Measurements from ENCODE around the gene ARL4A.
"Not testable (repeated sequence)": the region's sequence is repeated elsewhere in the genome, so short reads cannot be mapped to it uniquely, and the experiment has no call there.

The ARL4A gene

DNA sequence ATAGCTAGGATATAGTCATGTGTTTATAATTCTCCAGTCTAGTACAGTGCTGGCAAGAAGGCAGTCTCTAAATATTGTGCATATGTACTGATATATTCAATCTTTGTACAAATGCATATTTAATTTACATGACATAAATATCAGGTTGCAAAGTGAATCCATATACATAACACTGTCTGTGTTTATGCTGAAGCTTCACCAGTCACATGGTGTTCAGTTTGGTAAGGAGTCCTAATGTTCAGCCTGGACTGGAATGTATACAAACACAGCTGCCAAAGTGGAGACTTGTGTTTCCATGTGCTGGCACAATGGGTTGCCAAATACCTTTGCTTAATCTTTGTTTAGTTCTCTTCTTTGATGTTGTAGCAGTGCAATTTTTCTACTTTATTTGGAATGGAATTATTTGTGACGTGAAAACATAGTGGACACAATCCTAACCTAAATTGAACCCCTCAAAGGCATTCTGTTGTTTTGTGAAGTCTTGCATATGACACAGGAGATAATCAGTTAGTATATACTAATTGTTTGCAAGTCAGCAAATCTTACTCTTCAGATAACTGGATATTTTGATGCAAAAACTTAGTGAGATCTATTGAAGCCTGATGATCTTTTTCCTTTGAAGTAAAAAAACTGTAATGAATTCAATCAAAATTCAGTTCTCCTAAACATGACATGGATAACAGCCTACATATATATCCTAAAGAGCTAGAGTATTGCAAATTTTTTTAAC lies 17.3 kb upstream of the ARL4A start:
- peak; percentile 49 for DNase-seq

DNA sequence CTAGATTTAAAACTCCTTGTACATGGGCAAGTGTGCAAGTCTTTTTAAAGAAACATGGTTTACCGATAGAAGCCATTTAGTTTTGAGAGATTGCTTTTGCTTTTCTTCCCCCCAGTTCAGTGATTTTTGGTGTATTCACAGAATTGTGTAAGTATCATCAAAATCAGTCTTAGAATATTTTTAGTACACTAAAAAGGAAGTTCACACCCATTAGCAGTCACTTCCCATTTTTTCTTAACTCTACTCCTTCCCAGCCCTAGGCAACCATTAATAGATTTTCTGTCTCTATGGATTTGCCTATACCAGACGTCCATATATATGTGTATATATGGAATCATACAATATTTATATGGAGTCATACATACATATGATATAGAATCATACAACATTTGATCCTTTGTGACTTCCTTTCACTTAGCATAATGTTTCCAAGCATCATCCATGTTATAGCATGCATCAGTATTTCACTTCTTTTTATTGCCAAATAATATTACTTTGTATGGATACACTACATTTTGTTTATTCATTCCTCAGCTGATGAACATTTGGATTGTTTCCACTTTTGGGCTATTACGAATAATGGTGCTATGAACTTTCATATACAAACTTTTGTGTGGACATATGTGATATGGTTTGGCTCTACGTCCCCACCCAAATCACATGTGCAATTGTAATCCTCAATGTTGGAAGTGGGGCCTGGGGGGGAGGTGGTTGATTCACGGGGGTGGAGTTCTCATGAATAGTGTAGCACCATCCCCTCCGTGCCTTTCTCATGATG lies 16.5 kb upstream of the ARL4A start:
- no peak for DNase-seq

DNA sequence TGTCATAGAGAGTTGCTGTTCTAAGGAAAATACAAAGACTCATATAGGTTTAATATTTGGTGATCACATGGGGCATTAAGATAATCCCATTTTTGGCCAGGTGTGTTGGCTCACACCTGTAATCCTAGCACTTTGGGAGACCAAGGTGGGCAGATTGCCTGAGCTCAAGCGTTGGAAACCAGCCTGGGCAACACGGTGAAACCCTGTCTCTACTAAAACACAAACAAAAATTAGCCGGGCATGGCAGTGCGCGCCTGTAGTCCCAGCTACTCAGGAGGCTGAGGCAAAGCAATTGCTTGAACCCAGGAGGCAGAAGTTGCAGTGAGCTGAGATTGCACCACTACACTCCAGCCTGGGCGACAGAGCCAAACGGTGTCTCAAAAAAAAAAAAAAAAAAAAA lies 14.0 kb upstream of the ARL4A start:
- DNase-seq: not testable (repeated sequence)

DNA sequence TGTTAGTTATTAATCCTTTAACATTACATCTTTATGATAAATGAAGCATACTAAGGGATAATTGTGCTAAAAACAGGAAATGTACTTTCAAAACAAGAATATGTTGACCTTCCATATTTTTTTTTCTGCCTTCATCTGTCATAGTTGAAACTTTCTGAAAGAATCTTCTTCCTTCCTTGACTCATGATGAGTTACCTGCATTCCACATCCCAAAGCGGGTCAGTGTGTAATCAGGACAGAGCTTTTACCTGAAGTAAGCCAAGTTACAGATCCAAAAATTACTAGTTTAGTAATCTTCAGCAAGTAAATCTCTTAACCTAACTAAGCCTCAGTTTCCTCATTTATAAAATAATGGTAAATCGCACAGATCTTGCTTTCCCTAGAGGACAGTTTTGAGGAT lies 13.4 kb upstream of the ARL4A start:
- no peak for DNase-seq

DNA sequence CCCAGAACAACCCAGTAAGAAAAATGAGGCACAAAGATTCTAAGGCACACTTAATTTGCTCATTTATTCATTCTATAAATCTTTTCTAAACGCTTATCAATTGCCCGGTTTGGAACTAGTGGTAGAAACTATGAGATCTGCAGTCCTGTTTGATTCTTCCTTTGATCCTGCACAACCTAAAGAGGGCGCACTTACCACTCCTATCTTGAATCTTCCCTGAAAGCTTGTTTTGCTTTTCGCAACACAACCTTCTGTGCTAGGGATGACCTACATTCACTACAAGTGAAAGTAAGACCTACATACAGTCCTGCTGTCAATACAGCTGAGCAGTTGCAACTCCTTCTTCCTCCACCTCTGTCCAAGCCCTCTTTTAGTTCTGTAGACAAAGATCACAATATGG lies 12.6 kb upstream of the ARL4A start:
- peak; percentile 83 for DNase-seq

DNA sequence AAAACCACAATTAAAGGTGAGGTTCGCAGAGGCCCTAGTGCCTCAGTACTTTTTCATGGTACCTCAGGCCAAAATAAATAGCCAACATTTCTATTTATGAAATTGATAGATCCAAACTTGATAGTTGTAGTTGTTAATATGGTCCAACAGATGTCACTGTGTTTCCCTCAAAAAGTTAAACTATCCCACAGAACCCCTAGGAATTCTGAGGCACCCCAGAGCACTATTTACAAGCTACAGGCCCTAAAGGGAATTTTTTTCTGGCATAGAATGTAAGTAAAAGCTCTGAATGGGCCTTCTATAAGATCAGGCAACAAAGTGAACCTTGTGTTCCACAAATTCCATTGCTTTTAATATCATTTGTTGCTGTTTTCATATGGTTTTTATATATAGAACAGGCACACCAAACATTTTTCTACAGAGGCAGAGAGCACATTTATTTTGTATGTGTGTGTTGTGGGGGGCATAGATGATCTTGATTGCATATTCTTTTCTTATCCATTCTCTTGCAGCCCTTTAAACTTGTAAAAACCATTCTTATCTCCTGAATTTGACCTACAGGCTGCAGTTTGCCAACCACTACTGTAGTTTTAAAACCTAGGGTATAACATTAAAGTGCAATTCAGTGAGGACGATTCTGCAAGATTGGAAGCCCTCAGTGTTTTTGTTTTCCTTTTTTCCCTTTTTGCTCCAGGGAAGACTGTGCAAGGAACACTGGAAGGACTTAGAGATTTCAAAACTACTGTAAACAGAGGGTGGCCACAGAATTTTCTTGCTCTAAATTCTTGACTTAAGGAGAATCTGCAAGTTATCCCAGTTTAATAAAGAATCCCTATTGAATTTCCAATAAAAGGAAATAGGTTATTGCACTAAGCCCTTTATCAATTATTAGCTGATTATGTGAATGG lies 3.5 kb upstream of the ARL4A start:
- DNase-seq: peak; percentile 30

DNA sequence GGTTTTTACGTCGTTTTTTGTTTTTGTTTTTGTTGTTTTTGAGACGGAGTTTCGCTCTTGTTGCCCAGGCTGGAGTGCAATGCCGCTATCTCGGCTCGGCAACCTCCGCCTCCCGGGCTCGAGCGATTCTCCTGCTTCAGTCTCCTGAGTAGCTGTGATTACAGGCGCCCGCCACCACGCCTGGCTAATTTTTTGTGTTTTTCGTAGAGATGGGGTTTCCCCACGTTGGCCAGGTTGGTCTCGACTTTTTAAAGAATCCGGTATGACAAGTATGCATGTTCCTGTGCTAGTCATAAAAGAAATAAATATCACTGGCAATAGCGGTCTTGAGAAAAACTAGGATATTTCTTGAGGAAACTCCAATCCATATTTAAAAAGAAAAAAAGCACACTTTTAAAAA lies 2.7 kb upstream of the ARL4A start:
- DNase-seq: no peak

DNA sequence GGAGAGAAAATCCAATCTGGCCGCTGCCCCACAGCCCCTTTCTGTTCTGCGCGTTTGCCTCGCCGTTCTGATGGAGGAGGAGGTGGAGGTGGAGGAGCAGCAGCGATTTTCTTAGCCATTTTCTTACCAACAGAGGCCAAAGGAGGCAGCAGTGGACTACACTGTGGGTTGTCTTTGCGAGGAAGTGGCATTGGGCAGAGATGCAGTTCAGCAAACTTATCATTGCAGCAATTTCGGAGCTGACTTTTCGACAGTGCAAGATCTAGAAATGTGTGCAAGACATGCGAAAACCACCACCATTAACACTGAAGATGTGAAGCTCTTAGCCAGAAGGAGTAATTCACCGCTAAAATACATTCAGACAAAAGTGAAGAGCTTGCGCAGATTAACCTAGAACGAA lies 1.9 kb upstream of the ARL4A start:
- peak; percentile 43 for DNase-seq

DNA sequence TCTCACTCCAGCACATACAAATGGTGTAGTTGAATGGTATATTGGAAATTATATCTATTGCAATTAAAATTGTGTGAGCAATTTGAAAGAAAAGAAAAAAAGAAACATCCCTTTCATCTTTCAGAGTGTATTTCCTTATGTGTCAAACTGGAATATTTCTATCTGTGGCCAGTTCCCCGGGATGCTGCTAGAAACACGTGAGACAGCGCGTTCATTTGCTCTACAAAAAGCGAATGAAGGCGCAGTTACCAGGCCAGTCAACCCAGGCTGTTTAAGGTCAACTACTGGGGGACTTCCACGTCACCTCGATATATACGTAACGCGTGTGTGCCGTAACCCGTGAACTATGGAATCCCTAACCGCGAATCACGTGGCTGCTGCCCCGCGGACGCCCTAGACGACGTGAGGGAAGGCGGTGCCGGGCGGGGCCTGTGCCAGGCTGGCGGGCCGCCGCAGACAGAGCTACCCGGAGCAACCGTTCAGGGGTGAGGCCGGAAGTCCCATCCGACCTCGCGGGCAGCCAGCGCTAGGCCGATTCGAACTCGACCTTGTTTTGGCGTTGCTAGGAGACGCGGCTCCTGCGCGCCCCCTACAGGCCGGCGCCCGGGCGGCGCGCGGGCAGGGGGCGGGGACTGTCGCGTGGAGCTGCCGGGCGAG lies 1.1 kb upstream of the ARL4A start:
- DNase-seq: peak; percentile 99

DNA sequence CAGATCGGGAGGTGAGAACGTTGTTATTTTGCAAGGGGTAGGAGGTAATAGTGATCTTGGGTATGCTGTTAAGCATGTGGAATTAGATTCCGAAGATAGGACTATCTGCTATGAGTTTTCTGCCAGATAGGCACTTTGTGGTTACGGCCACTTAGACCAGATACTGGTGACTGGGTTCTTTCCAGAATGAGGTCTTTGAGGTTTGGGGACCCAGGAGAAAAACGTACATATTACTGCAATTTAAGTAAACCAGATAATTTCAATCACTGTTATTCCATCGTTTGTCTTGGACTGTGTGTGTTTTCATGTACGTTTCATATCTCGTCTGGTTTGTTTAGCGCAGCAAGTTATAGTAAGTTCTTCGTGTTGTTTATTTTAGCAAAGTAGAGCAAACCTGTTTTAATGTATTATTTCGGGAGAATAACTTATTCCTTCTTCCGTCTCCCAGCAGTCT lies 312 bp downstream of the ARL4A start:
- no peak for DNase-seq

DNA sequence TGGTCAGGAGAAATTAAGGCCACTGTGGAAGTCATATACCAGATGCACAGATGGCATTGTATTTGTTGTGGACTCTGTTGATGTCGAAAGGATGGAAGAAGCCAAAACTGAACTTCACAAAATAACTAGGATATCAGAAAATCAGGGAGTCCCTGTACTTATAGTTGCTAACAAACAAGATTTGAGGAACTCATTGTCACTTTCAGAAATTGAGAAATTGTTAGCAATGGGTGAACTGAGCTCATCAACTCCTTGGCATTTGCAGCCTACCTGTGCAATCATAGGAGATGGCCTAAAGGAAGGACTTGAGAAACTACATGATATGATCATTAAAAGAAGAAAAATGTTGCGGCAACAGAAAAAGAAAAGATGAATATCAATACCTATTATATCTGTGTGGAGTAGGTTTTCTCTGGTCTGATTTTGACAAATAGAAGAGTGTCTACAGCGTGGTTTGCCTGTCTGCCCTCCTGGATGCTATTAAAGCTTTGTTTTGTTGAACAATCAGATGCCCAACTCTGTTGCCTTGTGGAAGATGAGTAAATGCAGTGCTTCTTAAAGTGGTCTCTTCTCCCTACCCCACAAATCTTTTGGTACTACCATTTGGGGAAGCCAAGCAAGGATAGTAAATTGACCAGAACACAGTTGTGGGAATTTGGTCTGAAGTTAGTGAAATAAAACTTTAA lies 1.2 kb downstream of the ARL4A start:
- not testable (repeated sequence) for DNase-seq

DNA sequence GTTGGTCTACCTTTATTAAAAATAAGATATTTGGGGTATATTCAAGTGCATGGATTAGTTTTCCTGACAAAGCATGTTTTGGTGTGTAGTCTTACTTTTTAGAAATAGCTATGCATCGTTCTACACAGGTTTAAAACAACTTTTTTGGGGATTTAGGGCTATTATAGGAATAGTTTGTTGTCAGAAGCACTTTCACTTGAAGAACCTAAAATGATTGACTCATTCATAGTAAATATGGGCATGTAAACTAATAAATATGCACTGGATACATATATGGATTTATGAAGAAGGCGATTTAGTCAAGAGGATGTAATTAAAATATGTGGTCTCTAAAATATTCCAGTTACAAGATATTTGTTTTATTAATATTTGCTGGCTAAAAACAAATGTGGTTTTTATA lies 2.0 kb downstream of the ARL4A start:
- DNase-seq: no peak

DNA sequence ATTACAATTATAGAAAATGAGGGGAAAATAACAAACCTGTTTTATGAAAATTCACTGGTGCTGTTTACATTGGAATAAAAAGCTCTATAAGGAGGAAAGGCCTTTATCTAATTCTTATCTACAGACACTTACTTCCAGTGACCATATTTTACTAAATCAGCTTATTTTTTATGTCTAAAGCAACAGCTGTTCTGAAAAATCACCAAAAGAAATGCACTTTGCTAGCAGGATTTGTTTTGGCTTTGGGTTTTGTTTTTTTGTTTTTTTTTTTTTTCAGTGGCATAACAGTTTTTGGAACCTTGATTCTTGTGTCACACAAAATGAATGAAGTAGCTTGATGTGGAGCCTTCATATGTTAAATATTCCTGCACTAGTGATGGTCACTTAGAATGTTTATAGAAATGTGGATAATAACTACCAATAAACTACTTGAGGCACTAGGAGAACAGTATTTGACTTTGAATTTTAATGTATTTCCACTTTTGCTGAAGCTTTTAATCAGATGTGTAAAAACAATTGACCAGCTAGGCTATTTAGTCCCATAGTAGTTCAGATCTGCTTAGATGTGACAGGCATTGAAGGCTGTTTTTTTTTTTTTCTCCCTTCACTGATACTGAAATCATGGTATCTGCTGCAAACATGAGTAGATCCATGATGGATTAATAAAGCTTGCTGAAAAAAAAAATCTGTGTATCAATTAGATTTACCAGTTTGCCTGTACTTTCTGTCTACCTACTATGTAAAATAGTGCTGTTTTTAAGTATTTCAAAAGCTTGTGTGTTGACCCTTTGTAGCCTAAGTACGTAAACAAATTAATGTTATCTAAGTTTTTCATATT lies 2.8 kb downstream of the ARL4A start:
- no peak for DNase-seq

DNA sequence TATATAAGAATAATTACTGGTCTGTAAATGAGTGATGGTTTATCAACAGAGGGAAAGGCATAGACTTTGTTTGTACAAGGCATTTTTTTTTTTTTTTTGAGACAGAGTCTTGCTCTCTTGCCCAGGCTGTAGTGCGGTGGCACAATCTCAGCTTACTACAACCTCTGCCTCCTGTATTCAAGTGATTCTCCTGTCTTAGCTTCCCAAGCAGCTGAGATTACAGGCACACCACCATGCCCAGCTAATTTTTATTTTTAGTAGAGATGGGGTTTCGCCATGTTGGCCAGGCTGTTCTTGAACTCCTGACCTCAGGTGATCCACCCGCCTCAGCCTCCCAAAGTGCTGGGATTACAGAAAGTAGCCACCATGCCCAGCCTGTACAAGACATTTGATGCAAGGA lies 4.0 kb downstream of the ARL4A start:
- DNase-seq: not testable (repeated sequence)

DNA sequence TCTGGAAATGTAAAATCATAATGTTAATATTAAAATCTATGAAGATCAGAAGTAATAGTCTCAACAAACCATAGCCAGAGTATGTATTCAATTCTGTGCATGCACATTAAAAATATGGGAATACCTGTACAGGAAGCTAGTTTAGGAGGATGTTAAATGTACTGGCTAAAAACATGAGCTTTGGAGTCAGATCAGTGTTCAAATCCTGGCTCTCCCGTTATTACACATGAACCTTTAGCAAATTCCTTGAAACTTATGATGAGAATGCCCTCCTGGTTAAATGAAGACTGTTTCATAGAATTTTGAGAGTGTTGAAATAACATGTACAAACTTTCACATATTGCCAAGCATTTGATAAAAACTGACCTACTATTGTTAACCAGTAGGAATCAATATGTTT lies 4.6 kb downstream of the ARL4A start:
- DNase-seq: no peak

DNA sequence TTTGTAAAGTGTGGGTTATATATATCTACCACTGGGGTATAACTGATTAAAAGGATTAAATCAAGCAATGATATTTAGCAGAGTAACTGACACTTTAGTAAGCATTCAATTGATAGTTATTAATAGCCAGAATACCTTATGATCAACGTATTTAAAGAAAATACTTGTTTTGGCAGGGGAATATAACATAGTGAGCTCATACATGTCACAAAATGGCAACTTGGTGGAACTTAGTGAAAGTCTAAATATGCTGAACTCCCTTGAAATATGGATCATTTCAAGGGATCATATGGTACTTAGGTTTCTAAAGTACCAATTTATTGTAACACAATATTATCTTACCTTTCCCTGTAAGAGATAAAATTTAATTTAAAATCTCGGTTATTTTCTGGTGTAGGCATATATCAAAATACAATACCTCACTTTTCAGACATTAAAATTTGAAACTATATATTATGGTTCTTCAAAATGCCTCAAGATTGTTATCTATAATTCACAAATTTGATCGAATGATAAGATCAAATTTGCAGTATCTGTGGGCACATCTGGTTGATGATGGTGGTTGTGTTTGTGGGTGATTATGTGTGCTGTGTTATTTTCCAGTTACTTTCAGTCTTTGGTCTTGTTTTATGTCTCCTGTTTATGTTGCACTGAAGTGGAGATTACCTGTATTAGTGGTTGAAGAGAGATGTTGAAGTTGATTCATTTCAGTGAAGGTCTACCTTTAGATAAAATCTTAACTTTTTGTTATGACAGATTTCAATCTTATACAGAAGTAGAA lies 5.2 kb downstream of the ARL4A start:
- DNase-seq: no peak

DNA sequence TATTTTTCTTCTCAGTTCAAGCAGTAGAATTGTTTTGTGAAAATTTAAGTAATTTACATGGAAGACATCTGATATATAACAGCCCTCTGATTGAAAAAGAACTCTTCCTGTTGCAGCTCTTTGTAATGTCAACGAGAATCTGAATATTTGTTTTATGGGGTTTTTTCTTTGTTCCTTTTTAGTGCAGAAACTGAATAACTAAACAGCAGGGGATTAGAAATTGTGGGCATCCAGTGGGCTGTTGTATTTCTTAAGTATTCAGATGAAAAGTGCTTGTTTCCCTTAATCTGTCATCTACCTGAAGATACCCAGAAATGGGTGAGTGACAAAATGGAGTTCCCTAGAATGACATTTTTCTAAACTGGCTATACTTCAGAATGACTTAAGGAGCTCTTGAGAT lies 7.4 kb downstream of the ARL4A start:
- no peak for DNase-seq

DNA sequence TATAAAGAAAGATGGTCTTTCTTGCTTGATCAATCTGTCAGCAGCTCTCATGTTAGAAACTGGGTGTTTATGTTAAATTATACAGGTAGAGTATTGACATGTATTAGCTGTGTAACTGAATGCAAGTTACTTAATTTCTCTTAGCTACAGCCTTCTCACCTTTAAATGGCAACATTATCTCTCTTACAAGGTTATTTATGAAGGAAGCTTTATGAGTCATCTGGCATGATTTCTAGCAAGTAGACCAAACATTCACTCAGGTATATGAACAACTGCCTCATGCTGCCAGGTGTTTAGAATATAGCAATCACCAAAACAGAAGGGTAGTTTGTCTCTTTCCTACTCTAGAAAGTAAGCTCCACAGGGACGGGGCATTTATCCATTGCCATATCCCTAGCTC lies 8.5 kb downstream of the ARL4A start:
- DNase-seq: peak; percentile 39

DNA sequence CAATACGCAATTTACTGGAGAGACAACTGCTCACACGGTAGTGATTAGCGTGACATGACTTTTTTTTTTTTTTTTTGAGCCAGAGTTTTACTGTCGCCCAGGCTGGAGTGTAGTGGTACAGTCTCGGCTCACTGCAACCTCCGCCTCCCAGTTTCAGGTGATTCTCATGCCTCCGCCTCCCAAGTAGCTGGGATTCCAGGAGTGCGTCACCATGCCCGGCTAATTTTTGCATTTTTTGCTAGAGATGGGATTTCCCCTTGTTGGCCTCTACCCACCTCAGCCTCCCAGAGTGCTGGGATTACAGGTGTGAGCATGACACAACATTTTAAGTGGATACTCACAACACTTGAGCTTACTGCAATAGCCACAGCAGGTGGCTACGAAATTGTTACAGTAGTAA lies 11.9 kb downstream of the ARL4A start:
- DNase-seq: no peak

DNA sequence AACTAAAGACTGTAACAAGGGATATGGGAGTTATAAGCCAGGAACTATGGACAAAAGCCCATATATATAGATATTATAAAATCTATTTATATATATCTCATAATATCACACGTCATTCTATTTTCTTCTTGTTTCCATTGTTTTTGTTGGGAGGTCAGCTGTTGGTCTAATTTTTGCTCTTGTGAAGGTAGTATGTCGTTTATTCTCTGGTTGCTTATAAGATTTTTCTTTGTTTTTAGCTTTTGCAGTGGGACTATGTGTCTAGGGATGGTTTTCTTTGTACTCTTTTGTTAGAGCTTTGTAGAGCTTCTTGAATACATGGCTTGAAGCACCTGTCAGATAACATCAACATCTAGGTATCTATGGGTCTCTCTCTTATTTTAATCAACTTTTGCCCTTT lies 14.0 kb downstream of the ARL4A start:
- DNase-seq: peak; percentile 26
